Calu3 (cell line): ENCODE measurements around the gene NLGN1. TPM values are rescaled to one million over a fixed set of nuclear protein-coding genes. Genes with fewer than 3 reads are reported as not detected.

Experiments
- BruUV-seq: library from RNA; stranded (reverse); fragments of 400-500 nt; replicated peaks from 2 replicates; lab custom pipeline; 2021; lab: Mats Ljungman, UMichigan
- CTCF ChIA-PET: fragments of 300-600 bp; sonication (Branson Sonifier 250); formaldehyde crosslinking; loops from one replicate; lab custom pipeline; 2022; ENCODE audit warnings: antibody characterized with exemption; lab: Charles Lee
- DNase-seq: peaks from one replicate; pipeline ENCODE4 v3.0.0; 2022
- H3K27ac Mint-ChIP-seq: one replicate; pipeline ENCODE4 v1.8.0; 2022; ENCODE audit warnings: mixed read lengths; ENCODE audit not compliant: unreplicated experiment
- H3K27me3 Mint-ChIP-seq: one replicate; pipeline ENCODE4 v1.8.0; 2022; ENCODE audit warnings: mixed read lengths; ENCODE audit not compliant: unreplicated experiment
- H3K36me3 Mint-ChIP-seq: one replicate; pipeline ENCODE4 v1.8.0; 2022; ENCODE audit warnings: mild to moderate bottlenecking, moderate library complexity, mixed read lengths; ENCODE audit not compliant: insufficient read depth, unreplicated experiment
- H3K4me1 Mint-ChIP-seq: one replicate; pipeline ENCODE4 v1.8.0; 2022; ENCODE audit warnings: mild to moderate bottlenecking, low read depth, mixed read lengths; ENCODE audit not compliant: unreplicated experiment
- H3K4me3 Mint-ChIP-seq: one replicate; pipeline ENCODE4 v1.8.0; 2022; ENCODE audit warnings: mild to moderate bottlenecking, low read depth, moderate library complexity, mixed read lengths; ENCODE audit not compliant: unreplicated experiment
- H3K9me3 Mint-ChIP-seq: one replicate; pipeline ENCODE4 v1.8.0; 2022; ENCODE audit warnings: low read depth, mixed read lengths; ENCODE audit not compliant: unreplicated experiment
- CTCF ChIP-seq: fragments of 200-600 bp; IDR thresholded peaks from one replicate; pipeline ENCODE4 v1.8.0; 2022; ENCODE audit warnings: antibody characterized with exemption; ENCODE audit not compliant: unreplicated experiment
- intact Hi-C: fragments of 100-400 bp; cut with micrococcal nuclease; formaldehyde crosslinking; loops from one replicate; pipeline ENCODE4 v1.10.0; 2022; ENCODE audit not compliant: unreplicated experiment
- total RNA-seq: library from RNA; stranded (reverse); gene quantifications from 2 replicates; pipeline ENCODE4 v1.2.3, GENCODE V29; 2022

Gene NLGN1
- total RNA-seq, 1 experiment from 2014 or later, result 2.6 TPM

- no peak for DNase-seq
- H3K27ac Mint-ChIP-seq, result no peak overlapping the region
- TF ChIP-seq CTCF, result no peak
- H3K27me3 Mint-ChIP-seq, result no peaks in the 10 kb centered on the region
- H3K9me3 Mint-ChIP-seq, result no peaks in the 10 kb centered on the region
- H3K36me3 Mint-ChIP-seq, result no peaks in the 10 kb centered on the region
- BruUV-seq, result no TSS peak
- H3K4me3 Mint-ChIP-seq, result no peak overlapping the region
- H3K4me1 Mint-ChIP-seq, result no peaks in the 10 kb centered on the region
- intact Hi-C loops, result no loop called here
- CTCF ChIA-PET, result no interaction called here
Measured at GRCh38 chr3:174193604-174194003, 796.1 kb downstream of the NLGN1 start.

- Mint-ChIP-seq H3K27ac (no peak overlapping the region), H3K9me3 (no peaks in the 10 kb centered on the region), H3K4me1 (no peaks in the 10 kb centered on the region), H3K27me3 (no peaks in the 10 kb centered on the region), H3K36me3 (no peaks in the 10 kb centered on the region), H3K4me3 (no peak overlapping the region)
- no peak for TF ChIP-seq CTCF
- DNase-seq, result no peak
- intact Hi-C loops, result no loop called here
- no TSS peak for BruUV-seq
- CTCF ChIA-PET, result interaction anchor here (0.6 kb wide), 1 partner anchor 62 kb away, joined by 3 read pairs; no protein-coding TSS in a partner anchor
Measured at GRCh38 chr3:174197416-174197815, 799.9 kb downstream of the NLGN1 start.

- Mint-ChIP-seq H3K36me3 (no peaks in the 10 kb centered on the region), H3K9me3 (no peaks in the 10 kb centered on the region), H3K27ac (no peak overlapping the region), H3K4me1 (no peaks in the 10 kb centered on the region), H3K27me3 (no peaks in the 10 kb centered on the region), H3K4me3 (no peak overlapping the region)
- DNase-seq, result no peak
- CTCF ChIA-PET, result no interaction called here
- no peak for TF ChIP-seq CTCF
- intact Hi-C loops, result no loop called here
- no TSS peak for BruUV-seq
Measured at GRCh38 chr3:174198199-174198598, 800.7 kb downstream of the NLGN1 start.

GRCh38 chr3:174199696-174200095, 802.2 kb downstream of the NLGN1 start:
- Mint-ChIP-seq H3K27ac (no peak overlapping the region), H3K9me3 (no peaks in the 10 kb centered on the region), H3K27me3 (no peaks in the 10 kb centered on the region), H3K4me3 (no peak overlapping the region), H3K36me3 (no peaks in the 10 kb centered on the region), H3K4me1 (no peaks in the 10 kb centered on the region)
- no TSS peak for BruUV-seq
- intact Hi-C loops, result no loop called here
- no peak for TF ChIP-seq CTCF
- DNase-seq, result no peak
- CTCF ChIA-PET, result interaction anchor here (0.5 kb wide), 1 partner anchor 307 kb away, joined by 3 read pairs; no protein-coding TSS in a partner anchor
